GM12878 (cell line): ENCODE data around the gene MAPKAPK2.

Experiments used
- BCL11A ChIP-seq: IDR thresholded peaks from 2 replicates; pipeline ENCODE4 v1.6.1; 2011; ENCODE audit warnings: low read depth, low read length
- CHD2 ChIP-seq: IDR thresholded peaks from 2 replicates; pipeline ENCODE4 v1.6.1; 2011; ENCODE audit warnings: low read depth, low read length, improper control_type of control experiment, borderline replicate concordance
- CTCF ChIP-seq, 3 experiments: IDR thresholded peaks in 2 of 3; conservative IDR thresholded peaks in 1 of 3; 2 replicates each; pipeline ENCODE4 v1.5.1; 2011; ENCODE audit warnings: low read depth in 3 of 3, low read length in 3 of 3, mild to moderate bottlenecking in 3 of 3, control low read depth in 2 of 3, moderate library complexity in 2 of 3, inconsistent platforms in 1 of 3, mixed read lengths in 1 of 3; ENCODE audit not compliant: control insufficient read depth in 2 of 3, insufficient read depth in 1 of 3; ENCODE audit errors: extremely low read depth in 1 of 3
- DPF2 ChIP-seq: fragments of 450-650 bp; IDR thresholded peaks from 2 replicates; pipeline ENCODE4 v1.6.1; 2017; ENCODE audit warnings: mild to moderate bottlenecking
- JUND ChIP-seq: IDR thresholded peaks from 2 replicates; pipeline ENCODE4 v1.6.1; 2012; ENCODE audit warnings: low read depth, mild to moderate bottlenecking, low read length, improper control_type of control experiment, moderate library complexity
- MAX ChIP-seq: IDR thresholded peaks from 2 replicates; pipeline ENCODE4 v1.6.1; 2012; ENCODE audit warnings: low read depth, low read length, improper control_type of control experiment
- NBN ChIP-seq: fragments of 450-650 bp; IDR thresholded peaks from 2 replicates; pipeline ENCODE4 v1.6.1; 2016
- POLR2AphosphoS2 ChIP-seq: IDR thresholded peaks from 2 replicates; pipeline ENCODE4 v1.6.1; 2011; ENCODE audit warnings: low read depth, mild to moderate bottlenecking, low read length, improper control_type of control experiment, moderate library complexity
- RAD51 ChIP-seq: fragments of 450-650 bp; IDR thresholded peaks from 2 replicates; pipeline ENCODE4 v1.6.1; 2016; ENCODE audit warnings: moderate library complexity, mild to moderate bottlenecking, inconsistent platforms
- STAT3 ChIP-seq: IDR thresholded peaks from 2 replicates; pipeline ENCODE4 v1.6.1; 2011; ENCODE audit warnings: low read depth, low read length, improper control_type of control experiment
- ZNF274 ChIP-seq: IDR thresholded peaks from one replicate; pipeline ENCODE4 v1.8.0; 2011; ENCODE audit not compliant: insufficient read length, insufficient read depth
- ZNF384 ChIP-seq: IDR thresholded peaks from 2 replicates; pipeline ENCODE4 v1.6.1; 2012; ENCODE audit warnings: low read depth, mild to moderate bottlenecking, low read length, improper control_type of control experiment, borderline replicate concordance
- TF ChIP-seq, protein P1 (sequence below): IDR thresholded peaks from 2 replicates; pipeline ENCODE4 v1.6.1; 2012; ENCODE audit warnings: mild to moderate bottlenecking, low read depth, low read length

GRCh38 chr1:206704226-206704625 lies 19.5 kb downstream of the MAPKAPK2 start:
- TF ChIP-seq CTCF (IDR thresholded peaks at IDR 0.05 in 2 of 3, conservative IDR thresholded peaks at IDR 0.05 in 1 of 3; ENCODE audit: control insufficient read depth in 2 of 3, extremely low read depth in 1 of 3, insufficient read depth in 1 of 3, low read depth in 3 of 3, low read length in 3 of 3) (no peak), ZNF384 (no peak), RAD51 (no peak), POLR2AphosphoS2 (no peak), BCL11A (no peak), JUND (no peak), DPF2 (no peak), MAX (no peak), NBN (no peak), ZNF274 (no peak), STAT3 (no peak), CHD2 (no peak)
- TF ChIP-seq, protein P1, sequence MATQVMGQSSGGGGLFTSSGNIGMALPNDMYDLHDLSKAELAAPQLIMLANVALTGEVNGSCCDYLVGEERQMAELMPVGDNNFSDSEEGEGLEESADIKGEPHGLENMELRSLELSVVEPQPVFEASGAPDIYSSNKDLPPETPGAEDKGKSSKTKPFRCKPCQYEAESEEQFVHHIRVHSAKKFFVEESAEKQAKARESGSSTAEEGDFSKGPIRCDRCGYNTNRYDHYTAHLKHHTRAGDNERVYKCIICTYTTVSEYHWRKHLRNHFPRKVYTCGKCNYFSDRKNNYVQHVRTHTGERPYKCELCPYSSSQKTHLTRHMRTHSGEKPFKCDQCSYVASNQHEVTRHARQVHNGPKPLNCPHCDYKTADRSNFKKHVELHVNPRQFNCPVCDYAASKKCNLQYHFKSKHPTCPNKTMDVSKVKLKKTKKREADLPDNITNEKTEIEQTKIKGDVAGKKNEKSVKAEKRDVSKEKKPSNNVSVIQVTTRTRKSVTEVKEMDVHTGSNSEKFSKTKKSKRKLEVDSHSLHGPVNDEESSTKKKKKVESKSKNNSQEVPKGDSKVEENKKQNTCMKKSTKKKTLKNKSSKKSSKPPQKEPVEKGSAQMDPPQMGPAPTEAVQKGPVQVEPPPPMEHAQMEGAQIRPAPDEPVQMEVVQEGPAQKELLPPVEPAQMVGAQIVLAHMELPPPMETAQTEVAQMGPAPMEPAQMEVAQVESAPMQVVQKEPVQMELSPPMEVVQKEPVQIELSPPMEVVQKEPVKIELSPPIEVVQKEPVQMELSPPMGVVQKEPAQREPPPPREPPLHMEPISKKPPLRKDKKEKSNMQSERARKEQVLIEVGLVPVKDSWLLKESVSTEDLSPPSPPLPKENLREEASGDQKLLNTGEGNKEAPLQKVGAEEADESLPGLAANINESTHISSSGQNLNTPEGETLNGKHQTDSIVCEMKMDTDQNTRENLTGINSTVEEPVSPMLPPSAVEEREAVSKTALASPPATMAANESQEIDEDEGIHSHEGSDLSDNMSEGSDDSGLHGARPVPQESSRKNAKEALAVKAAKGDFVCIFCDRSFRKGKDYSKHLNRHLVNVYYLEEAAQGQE, result no peak
